ENCODE measurements around the gene ARL9. TPM values are rescaled to one million over a fixed set of nuclear protein-coding genes. Genes with fewer than 3 reads are reported as not detected.

Gene ARL9
- total and polyA plus RNA-seq, 9 of the 15 experiments (the other 6 are each of a cell fraction or from before 2014, with no cell fraction given) = 0.10 to 0.15 (median 0.11) TPM; not detected in 6

- intact Hi-C loops (cut with micrococcal nuclease) = no loop called here
- 92% methylated on average over 2 of the region's 2 CpGs for WGBS (ENCODE audit: insufficient coverage, low coverage, missing lambda C conversion rate)
- TF ChIP-seq RBFOX2 (IDR thresholded peaks at IDR 0.05; ENCODE audit: low read depth, low read length) (0 out of 2 replicates have a peak, but pooled peaks have one; percentile 6), RHOXF2B (CRISPR knock-in tag; conservative IDR thresholded peaks at IDR 0.05) (no peak)
- H3K4me2 ChIP-seq (ENCODE audit: insufficient read depth, low read length) = no peak overlapping the region
- H3K36me3 ChIP-seq (ENCODE audit: control insufficient read depth, insufficient read depth, low read length) = peaks cover 95% of the 10 kb centered on the region
- H4K20me1 ChIP-seq (replicated peaks; ENCODE audit: control insufficient read depth, insufficient read depth, low read length) = no peaks in the 10 kb centered on the region
- DNase-seq (ENCODE audit: extremely low read depth in 1 of 4, low spot score in 3 of 4) (no peak), FAIRE-seq (no peak), ATAC-seq (peak; percentile 43; the same call in 2 of the 3 replicates)
- no peak overlapping the region for H3K4me3 ChIP-seq
- H2AFZ ChIP-seq (ENCODE audit: low read depth, low read length) = no peak overlapping the region
- no TSS peak for BruUV-seq (replicated peaks)
- ChIA-PET CTCF (ENCODE audit: low intra/inter-chr PET ratio) (no interaction called here), POLR2A (interaction anchor here (1.0 kb wide), 1 partner anchor 10 kb away, joined by 7 read pairs; no protein-coding TSS in a partner anchor)
- H3K79me2 ChIP-seq (ENCODE audit: control insufficient read depth, insufficient read depth, low read length) = peaks cover 8% of the 10 kb centered on the region; the same call in 2 of the 3 replicates
- H3K9me1 ChIP-seq (ENCODE audit: control insufficient read depth, insufficient read depth, low read length) = no peaks in the 10 kb centered on the region
- in situ Hi-C loops (cut with MboI) = no loop called here
- H3K9ac ChIP-seq (ENCODE audit: insufficient read depth in 1 of 2, low read depth in 2 of 2, low read length in 2 of 2) = no peak overlapping the region
- H3K4me1 ChIP-seq (replicated peaks in 1 of 2; ENCODE audit: control insufficient read depth in 2 of 2, insufficient read depth in 2 of 2, low read length in 2 of 2) = peaks cover 0 to 4% of the 10 kb centered on the region in 2 experiments; a peak in 2 of 5 replicates
- H3K9me3 ChIP-seq (replicated peaks; ENCODE audit: control insufficient read depth, insufficient read depth, low read depth, low read length) = no peaks in the 10 kb centered on the region
- H3K27me3 ChIP-seq (ENCODE audit: control insufficient read depth in 2 of 2, insufficient read depth in 2 of 2, low read length in 2 of 2) = no peaks in the 10 kb centered on the region
- no peak overlapping the region for H3K27ac ChIP-seq (ENCODE audit: extremely low read depth, low read depth, low read length)
Measured at GRCh38 chr4:56475917-56476316, 29.7 kb upstream of the ARL9 start.

- H3K36me3 ChIP-seq (ENCODE audit: control insufficient read depth, insufficient read depth, low read length) = peaks cover 93% of the 10 kb centered on the region
- FAIRE-seq (peak; percentile 67), DNase-seq (ENCODE audit: extremely low read depth in 1 of 4, low spot score in 3 of 4) (peak in 1 of 4 experiments; percentile 45), ATAC-seq (peak; percentile 77)
- H3K27me3 ChIP-seq (ENCODE audit: control insufficient read depth in 2 of 2, insufficient read depth in 2 of 2, low read length in 2 of 2) = no peaks in the 10 kb centered on the region
- H3K79me2 ChIP-seq (ENCODE audit: control insufficient read depth, insufficient read depth, low read length) = no peaks in the 10 kb centered on the region
- CTCF ChIA-PET (ENCODE audit: low intra/inter-chr PET ratio) = no interaction called here
- in situ Hi-C loops (cut with MboI) = no loop called here
- H3K27ac ChIP-seq (ENCODE audit: extremely low read depth, low read depth, low read length) = no peak overlapping the region; the same call in 2 of the 3 replicates
- H2AFZ ChIP-seq (ENCODE audit: low read depth, low read length) = no peak overlapping the region
- H3K9me1 ChIP-seq (ENCODE audit: control insufficient read depth, insufficient read depth, low read length) = no peaks in the 10 kb centered on the region
- POLR2A ChIA-PET = no interaction called here
- no peak overlapping the region for H3K4me2 ChIP-seq (ENCODE audit: insufficient read depth, low read length)
- BruUV-seq (replicated peaks) = no TSS peak
- intact Hi-C loops (cut with micrococcal nuclease) = no loop called here
- H4K20me1 ChIP-seq (replicated peaks; ENCODE audit: control insufficient read depth, insufficient read depth, low read length) = no peaks in the 10 kb centered on the region
- WGBS (ENCODE audit: insufficient coverage, low coverage, missing lambda C conversion rate) = 42% methylated on average over 5 of the region's 5 CpGs
- peak overlapping the region in 1 of 2 experiments; percentile 19; a peak in 1 of 4 replicates for H3K9ac ChIP-seq (ENCODE audit: insufficient read depth in 1 of 2, low read depth in 2 of 2, low read length in 2 of 2)
- H3K4me1 ChIP-seq (replicated peaks in 1 of 2; ENCODE audit: control insufficient read depth in 2 of 2, insufficient read depth in 2 of 2, low read length in 2 of 2) = peaks cover 0 to 4% of the 10 kb centered on the region in 2 experiments; a peak in 2 of 5 replicates
- H3K4me3 ChIP-seq = no peak overlapping the region
- H3K9me3 ChIP-seq (replicated peaks; ENCODE audit: control insufficient read depth, insufficient read depth, low read depth, low read length) = no peaks in the 10 kb centered on the region
- TF ChIP-seq ARID1B (IDR thresholded peaks at IDR 0.05) (peak; percentile 59; the same call in 1 of the 2 replicates), USF2 (CRISPR knock-in tag; IDR thresholded peaks at IDR 0.05) (no peak), RBFOX2 (IDR thresholded peaks at IDR 0.05; ENCODE audit: low read depth, low read length) (no peak), NR2C2 (CRISPR knock-in tag; IDR thresholded peaks at IDR 0.05) (no peak), NR2C2 (tag; IDR thresholded peaks at IDR 0.05) (peak; percentile 21; the same call in 1 of the 2 replicates), SMARCA4 (IDR thresholded peaks at IDR 0.05) (0 out of 2 replicates have a peak, but pooled peaks have one; percentile 28), GATA2 (CRISPR knock-in tag; IDR thresholded peaks at IDR 0.05) (0 out of 2 replicates have a peak, but pooled peaks have one; percentile 10), TCF3 (CRISPR knock-in tag; IDR thresholded peaks at IDR 0.05) (peak; percentile 49), TAL1 (IDR thresholded peaks at IDR 0.05) (peak; percentile 42; the same call in 1 of the 2 replicates), FOS (IDR thresholded peaks at IDR 0.05; ENCODE audit: extremely low read depth, insufficient read length) (no peak), ZNF282 (CRISPR knock-in tag; IDR thresholded peaks at IDR 0.05) (no peak), ZNF766 (CRISPR knock-in tag; conservative IDR thresholded peaks at IDR 0.05) (peak; percentile 62), ZFX (CRISPR knock-in tag; IDR thresholded peaks at IDR 0.05) (no peak), ZNF384 (IDR thresholded peaks at IDR 0.05; ENCODE audit: low read depth, low read length) (peak; percentile 73), ZBTB7A (IDR thresholded peaks at IDR 0.05; ENCODE audit: borderline replicate concordance, control insufficient read depth, low read depth, low read length) (peak; percentile 54), WHSC1 (IDR thresholded peaks at IDR 0.05; ENCODE audit: low read length) (no peak)
Measured at GRCh38 chr4:56477192-56477702, 28.3 kb upstream of the ARL9 start.

All from K562 (cell line).